ENCODE measurements around the gene MAST1.

DNA sequence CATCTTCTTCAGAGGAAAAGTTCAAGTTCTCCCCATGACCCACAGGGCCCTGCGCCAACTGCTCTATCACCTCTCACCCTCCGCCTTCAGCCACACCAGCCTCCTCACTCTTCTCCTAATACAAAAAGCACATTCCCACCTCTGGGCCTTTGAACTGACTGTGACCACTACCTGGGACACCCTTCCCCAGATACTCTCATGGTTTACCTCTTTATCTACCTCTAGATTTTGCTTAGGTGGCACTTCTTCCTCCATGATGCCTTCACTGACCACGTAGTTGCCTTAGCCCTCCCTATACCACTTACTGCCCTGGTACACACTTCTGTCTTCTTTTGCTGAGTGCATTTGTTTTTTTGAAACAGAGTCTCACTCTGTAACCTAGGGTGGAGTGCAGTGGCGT is 84.6 kb downstream of the MAST1 start:
- no peak for TF ChIP-seq EZH2 (IDR thresholded peaks at IDR 0.05; ENCODE audit: borderline replicate concordance, low read depth, low read length, severe bottlenecking)
- TF ChIP-seq, protein P1, sequence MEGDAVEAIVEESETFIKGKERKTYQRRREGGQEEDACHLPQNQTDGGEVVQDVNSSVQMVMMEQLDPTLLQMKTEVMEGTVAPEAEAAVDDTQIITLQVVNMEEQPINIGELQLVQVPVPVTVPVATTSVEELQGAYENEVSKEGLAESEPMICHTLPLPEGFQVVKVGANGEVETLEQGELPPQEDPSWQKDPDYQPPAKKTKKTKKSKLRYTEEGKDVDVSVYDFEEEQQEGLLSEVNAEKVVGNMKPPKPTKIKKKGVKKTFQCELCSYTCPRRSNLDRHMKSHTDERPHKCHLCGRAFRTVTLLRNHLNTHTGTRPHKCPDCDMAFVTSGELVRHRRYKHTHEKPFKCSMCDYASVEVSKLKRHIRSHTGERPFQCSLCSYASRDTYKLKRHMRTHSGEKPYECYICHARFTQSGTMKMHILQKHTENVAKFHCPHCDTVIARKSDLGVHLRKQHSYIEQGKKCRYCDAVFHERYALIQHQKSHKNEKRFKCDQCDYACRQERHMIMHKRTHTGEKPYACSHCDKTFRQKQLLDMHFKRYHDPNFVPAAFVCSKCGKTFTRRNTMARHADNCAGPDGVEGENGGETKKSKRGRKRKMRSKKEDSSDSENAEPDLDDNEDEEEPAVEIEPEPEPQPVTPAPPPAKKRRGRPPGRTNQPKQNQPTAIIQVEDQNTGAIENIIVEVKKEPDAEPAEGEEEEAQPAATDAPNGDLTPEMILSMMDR (IDR thresholded peaks at IDR 0.05; ENCODE audit: borderline replicate concordance, extremely low read depth, low read length, poor library complexity, severe bottlenecking) = no peak
